ENCODE measurements around the gene LDLRAD4. TPM values are rescaled to one million over a fixed set of nuclear protein-coding genes. Genes with fewer than 3 reads are reported as not detected.

LDLRAD4 gene
- total RNA-seq, 1 donor from 2014 or later: 34.1 TPM

- Mint-ChIP-seq H3K36me3 (ENCODE audit: low read depth, unreplicated experiment) (peaks cover 11% of the 10 kb centered on the region), H3K4me3 (ENCODE audit: unreplicated experiment) (no peak overlapping the region), H3K9me3 (ENCODE audit: unreplicated experiment) (peaks cover 5% of the 10 kb centered on the region), H3K27me3 (ENCODE audit: unreplicated experiment) (peaks cover 6% of the 10 kb centered on the region), H3K4me1 (ENCODE audit: unreplicated experiment) (peaks cover 13% of the 10 kb centered on the region), H3K27ac (ENCODE audit: unreplicated experiment) (no peak overlapping the region)
- no peak for DNase-seq (ENCODE audit: low spot score)
- TF ChIP-seq, protein P1, sequence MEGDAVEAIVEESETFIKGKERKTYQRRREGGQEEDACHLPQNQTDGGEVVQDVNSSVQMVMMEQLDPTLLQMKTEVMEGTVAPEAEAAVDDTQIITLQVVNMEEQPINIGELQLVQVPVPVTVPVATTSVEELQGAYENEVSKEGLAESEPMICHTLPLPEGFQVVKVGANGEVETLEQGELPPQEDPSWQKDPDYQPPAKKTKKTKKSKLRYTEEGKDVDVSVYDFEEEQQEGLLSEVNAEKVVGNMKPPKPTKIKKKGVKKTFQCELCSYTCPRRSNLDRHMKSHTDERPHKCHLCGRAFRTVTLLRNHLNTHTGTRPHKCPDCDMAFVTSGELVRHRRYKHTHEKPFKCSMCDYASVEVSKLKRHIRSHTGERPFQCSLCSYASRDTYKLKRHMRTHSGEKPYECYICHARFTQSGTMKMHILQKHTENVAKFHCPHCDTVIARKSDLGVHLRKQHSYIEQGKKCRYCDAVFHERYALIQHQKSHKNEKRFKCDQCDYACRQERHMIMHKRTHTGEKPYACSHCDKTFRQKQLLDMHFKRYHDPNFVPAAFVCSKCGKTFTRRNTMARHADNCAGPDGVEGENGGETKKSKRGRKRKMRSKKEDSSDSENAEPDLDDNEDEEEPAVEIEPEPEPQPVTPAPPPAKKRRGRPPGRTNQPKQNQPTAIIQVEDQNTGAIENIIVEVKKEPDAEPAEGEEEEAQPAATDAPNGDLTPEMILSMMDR (IDR thresholded peaks at IDR 0.05; ENCODE audit: unreplicated experiment): no peak
These were observed 193.5 kb downstream of the LDLRAD4 start for GRCh38 chr18:13412017-13412416.

- TF ChIP-seq, protein P1 (IDR thresholded peaks at IDR 0.05; ENCODE audit: unreplicated experiment): no peak
- peaks cover 15% of the 10 kb centered on the region for H3K4me1 Mint-ChIP-seq (ENCODE audit: unreplicated experiment)
- no peak for DNase-seq (ENCODE audit: low spot score)
- H3K9me3 Mint-ChIP-seq (ENCODE audit: unreplicated experiment): peaks cover 5% of the 10 kb centered on the region
- no peak overlapping the region for H3K4me3 Mint-ChIP-seq (ENCODE audit: unreplicated experiment)
- H3K27me3 Mint-ChIP-seq (ENCODE audit: unreplicated experiment): peaks cover 5% of the 10 kb centered on the region
- peaks cover 11% of the 10 kb centered on the region for H3K36me3 Mint-ChIP-seq (ENCODE audit: low read depth, unreplicated experiment)
- no peak overlapping the region for H3K27ac Mint-ChIP-seq (ENCODE audit: unreplicated experiment)
These were observed 194.3 kb downstream of the LDLRAD4 start for GRCh38 chr18:13412901-13413300.

GRCh38 chr18:13414102-13414501 is 195.5 kb downstream of the LDLRAD4 start:
- H3K27me3 Mint-ChIP-seq (ENCODE audit: unreplicated experiment): peaks cover 5% of the 10 kb centered on the region
- peaks cover 16% of the 10 kb centered on the region for H3K36me3 Mint-ChIP-seq (ENCODE audit: low read depth, unreplicated experiment)
- DNase-seq (ENCODE audit: low spot score): no peak
- peaks cover 15% of the 10 kb centered on the region for H3K4me1 Mint-ChIP-seq (ENCODE audit: unreplicated experiment)
- peaks cover 5% of the 10 kb centered on the region for H3K9me3 Mint-ChIP-seq (ENCODE audit: unreplicated experiment)
- no peak overlapping the region for H3K4me3 Mint-ChIP-seq (ENCODE audit: unreplicated experiment)
- H3K27ac Mint-ChIP-seq (ENCODE audit: unreplicated experiment): no peak overlapping the region
- TF ChIP-seq, protein P1 (IDR thresholded peaks at IDR 0.05; ENCODE audit: unreplicated experiment): no peak

DNA sequence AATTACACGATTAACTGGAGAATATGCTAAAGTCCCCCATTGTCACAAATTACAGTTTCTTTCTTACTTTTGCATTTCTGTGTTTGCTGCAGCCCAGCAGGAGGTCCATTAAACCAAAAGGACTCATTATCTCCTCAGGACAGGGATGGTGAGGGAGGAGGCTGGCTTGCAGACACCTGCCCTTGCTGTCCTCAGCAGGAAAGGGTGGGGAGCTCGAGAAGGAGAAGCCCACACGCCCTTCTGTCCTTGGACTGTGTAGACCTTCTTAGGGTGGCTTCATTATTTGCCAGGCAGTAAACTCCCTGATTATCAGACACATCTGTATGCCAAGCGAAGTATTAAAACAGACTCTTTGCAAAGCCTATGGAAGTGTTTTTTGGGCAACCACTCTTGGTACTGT is 196.0 kb downstream of the LDLRAD4 start:
- H3K9me3 Mint-ChIP-seq (ENCODE audit: unreplicated experiment): peaks cover 5% of the 10 kb centered on the region
- peaks cover 15% of the 10 kb centered on the region for H3K4me1 Mint-ChIP-seq (ENCODE audit: unreplicated experiment)
- TF ChIP-seq, protein P1 (IDR thresholded peaks at IDR 0.05; ENCODE audit: unreplicated experiment): no peak
- H3K27ac Mint-ChIP-seq (ENCODE audit: unreplicated experiment): no peak overlapping the region
- no peak overlapping the region for H3K4me3 Mint-ChIP-seq (ENCODE audit: unreplicated experiment)
- peaks cover 16% of the 10 kb centered on the region for H3K36me3 Mint-ChIP-seq (ENCODE audit: low read depth, unreplicated experiment)
- no peak for DNase-seq (ENCODE audit: low spot score)
- peaks cover 5% of the 10 kb centered on the region for H3K27me3 Mint-ChIP-seq (ENCODE audit: unreplicated experiment)

DNA sequence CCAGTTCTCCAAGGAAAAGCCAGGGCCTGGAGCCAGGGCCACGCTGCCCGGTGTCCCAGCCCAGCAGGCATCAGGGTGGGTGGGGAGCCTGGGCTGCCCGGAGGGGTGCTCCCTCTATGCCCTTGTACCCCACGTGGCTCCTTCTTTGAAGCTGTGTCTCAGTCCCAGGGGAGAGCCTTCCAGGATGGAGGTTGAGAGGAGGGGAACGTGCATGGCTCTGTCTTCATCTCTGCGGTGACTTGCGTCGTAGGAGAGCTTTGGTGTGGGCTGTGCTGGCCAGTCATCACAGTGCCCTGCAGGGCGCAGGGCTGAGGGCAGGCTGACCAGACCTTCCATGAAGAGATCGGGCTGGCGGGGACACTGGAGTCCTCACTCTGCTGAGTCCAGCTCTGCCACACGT is 197.2 kb downstream of the LDLRAD4 start:
- Mint-ChIP-seq H3K9me3 (ENCODE audit: unreplicated experiment) (peaks cover 5% of the 10 kb centered on the region), H3K4me3 (ENCODE audit: unreplicated experiment) (no peak overlapping the region), H3K36me3 (ENCODE audit: low read depth, unreplicated experiment) (peaks cover 16% of the 10 kb centered on the region), H3K4me1 (ENCODE audit: unreplicated experiment) (peaks cover 15% of the 10 kb centered on the region), H3K27me3 (ENCODE audit: unreplicated experiment) (peaks cover 7% of the 10 kb centered on the region), H3K27ac (ENCODE audit: unreplicated experiment) (peak overlapping the region; percentile 57)
- DNase-seq (ENCODE audit: low spot score): no peak
- TF ChIP-seq, protein P1 (IDR thresholded peaks at IDR 0.05; ENCODE audit: unreplicated experiment): no peak
